HL-60 (cell line): ENCODE measurements around the gene SHLD1.

ENCODE experiments used
- DNase-seq, 2 experiments: peaks; one replicate each; pipeline ENCODE4 v3.0.0-alpha.2; 2010 to 2020; ENCODE audit warnings: low read depth in 1 of 2, low spot score in 1 of 2
- H3K27ac ChIP-seq: fragments of 250-450 bp; sonication (Bioruptor Pico); replicated peaks from 2 replicates; pipeline ENCODE4 v1.5.1; 2020; ENCODE audit warnings: mild to moderate bottlenecking, moderate library complexity
- H3K27me3 ChIP-seq: fragments of 250-450 bp; sonication (Bioruptor Pico); 2 replicates; pipeline ENCODE4 v1.5.1; 2021; ENCODE audit warnings: mild to moderate bottlenecking, moderate library complexity; ENCODE audit not compliant: insufficient read depth, poor library complexity, severe bottlenecking
- H3K4me3 ChIP-seq: replicated peaks from 2 replicates; pipeline ENCODE4 v1.5.1; 2011; ENCODE audit warnings: mild to moderate bottlenecking, control low read depth, low read length; ENCODE audit not compliant: insufficient read depth
- GABPA ChIP-seq: IDR thresholded peaks from 2 replicates; pipeline ENCODE4 v1.6.1; 2012; ENCODE audit warnings: low read depth
- POLR2AphosphoS5 ChIP-seq: IDR thresholded peaks from 2 replicates; pipeline ENCODE4 v1.6.1; 2012; ENCODE audit warnings: low read depth
- SPI1 ChIP-seq: IDR thresholded peaks from 2 replicates; pipeline ENCODE4 v1.6.1; 2012; ENCODE audit warnings: low read depth, mild to moderate bottlenecking, borderline replicate concordance
- TF ChIP-seq, protein P1 (sequence below): IDR thresholded peaks from 2 replicates; pipeline ENCODE4 v1.6.1; 2012; ENCODE audit warnings: low read depth; ENCODE audit not compliant: insufficient replicate concordance
- TF ChIP-seq, protein P2 (sequence below): IDR thresholded peaks from one replicate; pipeline ENCODE4 v1.5.1; 2011; ENCODE audit warnings: low read length, control low read depth, inconsistent platforms; ENCODE audit not compliant: insufficient read depth

Gene SHLD1

DNA sequence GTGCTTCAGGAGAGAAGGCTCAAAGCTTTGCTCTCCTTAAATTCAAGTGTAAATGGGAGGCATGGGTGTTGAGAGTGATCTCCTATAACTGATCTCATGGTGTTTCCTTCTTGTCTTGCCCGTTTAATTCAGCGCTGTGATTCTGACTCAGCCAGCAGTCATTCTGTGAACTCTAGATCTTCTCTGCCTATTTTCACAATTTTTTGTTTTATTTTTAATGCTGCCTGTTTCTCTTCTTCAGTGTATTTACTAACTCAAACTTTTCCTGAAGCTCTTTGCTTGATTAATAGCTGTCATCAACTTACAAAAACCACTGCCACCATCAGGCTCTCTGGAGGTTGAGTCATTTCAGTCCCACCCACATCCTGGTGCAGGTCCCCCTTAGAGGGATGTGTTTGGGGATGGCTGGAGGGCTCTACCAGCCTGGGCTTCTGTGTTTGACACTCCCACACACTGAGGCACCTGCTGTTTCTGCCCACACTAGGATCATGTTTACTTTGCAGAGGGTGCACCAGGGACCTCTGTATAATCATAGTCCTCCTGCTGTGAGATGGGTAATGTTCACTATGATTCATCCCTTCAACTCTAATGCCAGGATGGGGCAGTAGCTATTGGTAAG is 94.0 kb downstream of the SHLD1 start:
- H3K27ac ChIP-seq: no peak overlapping the region
- no peak for DNase-seq
- H3K4me3 ChIP-seq: no peak overlapping the region
- TF ChIP-seq GABPA (no peak), SPI1 (no peak), POLR2AphosphoS5 (no peak)
- TF ChIP-seq, protein P1, sequence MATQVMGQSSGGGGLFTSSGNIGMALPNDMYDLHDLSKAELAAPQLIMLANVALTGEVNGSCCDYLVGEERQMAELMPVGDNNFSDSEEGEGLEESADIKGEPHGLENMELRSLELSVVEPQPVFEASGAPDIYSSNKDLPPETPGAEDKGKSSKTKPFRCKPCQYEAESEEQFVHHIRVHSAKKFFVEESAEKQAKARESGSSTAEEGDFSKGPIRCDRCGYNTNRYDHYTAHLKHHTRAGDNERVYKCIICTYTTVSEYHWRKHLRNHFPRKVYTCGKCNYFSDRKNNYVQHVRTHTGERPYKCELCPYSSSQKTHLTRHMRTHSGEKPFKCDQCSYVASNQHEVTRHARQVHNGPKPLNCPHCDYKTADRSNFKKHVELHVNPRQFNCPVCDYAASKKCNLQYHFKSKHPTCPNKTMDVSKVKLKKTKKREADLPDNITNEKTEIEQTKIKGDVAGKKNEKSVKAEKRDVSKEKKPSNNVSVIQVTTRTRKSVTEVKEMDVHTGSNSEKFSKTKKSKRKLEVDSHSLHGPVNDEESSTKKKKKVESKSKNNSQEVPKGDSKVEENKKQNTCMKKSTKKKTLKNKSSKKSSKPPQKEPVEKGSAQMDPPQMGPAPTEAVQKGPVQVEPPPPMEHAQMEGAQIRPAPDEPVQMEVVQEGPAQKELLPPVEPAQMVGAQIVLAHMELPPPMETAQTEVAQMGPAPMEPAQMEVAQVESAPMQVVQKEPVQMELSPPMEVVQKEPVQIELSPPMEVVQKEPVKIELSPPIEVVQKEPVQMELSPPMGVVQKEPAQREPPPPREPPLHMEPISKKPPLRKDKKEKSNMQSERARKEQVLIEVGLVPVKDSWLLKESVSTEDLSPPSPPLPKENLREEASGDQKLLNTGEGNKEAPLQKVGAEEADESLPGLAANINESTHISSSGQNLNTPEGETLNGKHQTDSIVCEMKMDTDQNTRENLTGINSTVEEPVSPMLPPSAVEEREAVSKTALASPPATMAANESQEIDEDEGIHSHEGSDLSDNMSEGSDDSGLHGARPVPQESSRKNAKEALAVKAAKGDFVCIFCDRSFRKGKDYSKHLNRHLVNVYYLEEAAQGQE: no peak
- TF ChIP-seq, protein P2, sequence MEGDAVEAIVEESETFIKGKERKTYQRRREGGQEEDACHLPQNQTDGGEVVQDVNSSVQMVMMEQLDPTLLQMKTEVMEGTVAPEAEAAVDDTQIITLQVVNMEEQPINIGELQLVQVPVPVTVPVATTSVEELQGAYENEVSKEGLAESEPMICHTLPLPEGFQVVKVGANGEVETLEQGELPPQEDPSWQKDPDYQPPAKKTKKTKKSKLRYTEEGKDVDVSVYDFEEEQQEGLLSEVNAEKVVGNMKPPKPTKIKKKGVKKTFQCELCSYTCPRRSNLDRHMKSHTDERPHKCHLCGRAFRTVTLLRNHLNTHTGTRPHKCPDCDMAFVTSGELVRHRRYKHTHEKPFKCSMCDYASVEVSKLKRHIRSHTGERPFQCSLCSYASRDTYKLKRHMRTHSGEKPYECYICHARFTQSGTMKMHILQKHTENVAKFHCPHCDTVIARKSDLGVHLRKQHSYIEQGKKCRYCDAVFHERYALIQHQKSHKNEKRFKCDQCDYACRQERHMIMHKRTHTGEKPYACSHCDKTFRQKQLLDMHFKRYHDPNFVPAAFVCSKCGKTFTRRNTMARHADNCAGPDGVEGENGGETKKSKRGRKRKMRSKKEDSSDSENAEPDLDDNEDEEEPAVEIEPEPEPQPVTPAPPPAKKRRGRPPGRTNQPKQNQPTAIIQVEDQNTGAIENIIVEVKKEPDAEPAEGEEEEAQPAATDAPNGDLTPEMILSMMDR: no peak
- H3K27me3 ChIP-seq: no peaks in the 10 kb centered on the region

DNA sequence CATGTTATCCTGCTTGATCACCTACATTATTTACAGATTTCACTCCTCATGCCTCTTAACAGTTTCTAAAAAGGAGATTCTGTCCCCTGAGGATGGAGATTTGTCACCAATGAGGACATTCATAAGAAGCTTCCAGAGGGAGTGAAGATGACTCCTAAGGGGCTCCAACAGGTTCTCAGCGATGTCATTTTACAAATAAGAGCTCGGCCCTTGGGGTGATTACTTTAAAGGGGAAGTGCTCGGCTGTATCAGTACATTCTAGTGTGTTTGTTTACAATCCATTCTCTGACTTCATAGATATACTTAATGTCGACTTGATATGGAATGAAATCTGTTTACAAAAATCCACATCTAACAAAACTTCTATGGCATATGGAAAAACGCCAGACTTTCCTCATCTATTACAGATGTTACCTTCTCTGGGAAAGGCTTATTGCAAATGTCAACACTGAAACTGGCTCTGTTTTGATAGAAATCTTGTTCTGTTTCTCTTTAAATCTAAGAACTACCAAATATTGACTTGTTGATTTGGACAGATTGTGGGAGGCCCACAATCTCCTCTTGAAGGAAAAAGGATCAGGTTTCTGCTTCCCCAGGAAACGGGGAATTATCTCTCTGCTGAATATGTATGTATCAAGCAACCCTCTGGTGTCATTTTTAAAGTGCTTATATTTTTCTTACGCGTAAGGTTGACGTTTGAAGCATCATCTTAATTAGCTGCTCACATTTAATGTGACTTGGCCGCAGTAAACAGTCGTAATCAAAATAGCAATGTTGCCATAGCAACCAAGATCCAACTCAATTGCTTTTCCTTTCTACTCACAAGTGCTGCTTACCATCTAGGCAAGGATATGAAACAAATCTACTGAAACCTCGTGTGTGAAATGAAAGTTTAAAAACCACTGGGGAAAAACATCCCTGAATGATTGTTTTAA is 95.7 kb downstream of the SHLD1 start:
- Histone ChIP-seq H3K4me3 (no peak overlapping the region), H3K27me3 (no peaks in the 10 kb centered on the region), H3K27ac (no peak overlapping the region)
- DNase-seq: no peak
- TF ChIP-seq POLR2AphosphoS5: no peak
- no peak for TF ChIP-seq GABPA
- TF ChIP-seq, protein P2: no peak
- TF ChIP-seq, protein P1: no peak
- no peak; the same call in 1 of the 2 replicates for TF ChIP-seq SPI1

DNA sequence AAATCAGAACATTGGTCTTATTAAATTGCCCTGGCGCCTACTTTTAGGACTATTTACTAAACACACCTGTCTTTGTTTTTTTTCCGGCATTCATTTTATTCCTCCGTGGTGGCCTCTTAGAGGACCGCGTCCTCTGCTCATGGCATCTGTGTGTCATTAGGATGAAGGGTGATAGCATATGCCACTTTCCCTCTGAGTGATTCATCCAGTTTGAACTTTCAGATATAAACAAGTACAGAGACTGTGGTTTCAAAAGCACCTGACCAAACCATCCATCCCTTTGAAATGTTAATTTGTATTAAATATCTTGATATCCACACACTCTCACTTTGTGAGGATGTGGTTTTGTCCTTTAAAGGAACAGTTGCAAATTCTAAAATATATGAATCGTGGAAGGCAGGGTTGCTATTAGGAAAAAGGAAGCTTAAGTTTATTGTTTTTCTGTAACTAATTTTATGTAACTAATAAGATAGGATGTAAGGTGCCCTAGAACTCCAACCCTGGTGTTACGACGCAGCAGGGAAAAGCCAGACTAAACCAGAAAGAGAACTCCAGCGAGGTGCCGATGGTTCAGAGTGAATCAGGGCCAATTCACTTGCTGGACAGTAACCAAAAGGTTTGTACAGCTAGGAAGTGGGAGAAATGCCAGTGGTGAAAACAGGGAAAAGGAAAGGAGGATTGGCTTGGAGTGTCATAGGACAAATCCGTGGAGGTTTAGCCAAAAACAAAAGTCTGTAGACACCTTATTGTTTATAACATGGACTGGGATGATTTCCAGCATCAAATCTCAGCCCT is 98.7 kb downstream of the SHLD1 start:
- Histone ChIP-seq H3K27me3 (no peaks in the 10 kb centered on the region), H3K27ac (no peak overlapping the region), H3K4me3 (no peak overlapping the region)
- TF ChIP-seq SPI1: no peak
- no peak for DNase-seq

DNA sequence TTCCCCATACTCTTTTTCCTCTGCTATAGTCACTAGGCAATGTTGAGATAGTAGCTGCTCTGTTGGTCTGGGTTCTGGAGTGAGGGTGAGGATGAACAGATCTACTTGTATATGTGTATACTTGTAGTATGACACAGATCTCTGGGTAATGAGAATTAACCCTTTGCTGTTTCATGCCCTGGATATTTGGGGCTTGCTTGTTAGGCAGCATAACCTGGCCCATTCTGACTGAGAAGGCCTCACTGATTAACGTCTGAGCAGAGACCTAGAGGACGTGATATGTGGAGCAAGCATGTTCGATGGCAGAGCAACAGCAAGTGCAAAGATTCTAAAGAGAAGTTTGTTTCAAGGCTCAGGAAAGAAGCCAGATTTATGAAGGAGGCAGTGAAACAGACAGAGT is 105.7 kb downstream of the SHLD1 start:
- Histone ChIP-seq H3K4me3 (no peak overlapping the region), H3K27me3 (no peaks in the 10 kb centered on the region), H3K27ac (no peak overlapping the region)
- no peak for TF ChIP-seq SPI1
- TF ChIP-seq, protein P2: no peak
- no peak for TF ChIP-seq POLR2AphosphoS5
- TF ChIP-seq, protein P1: no peak
- no peak for TF ChIP-seq GABPA
- no peak for DNase-seq
